SU-DHL-6 (cell line): Measurements from ENCODE around the gene SEL1L2.

Source experiments
- H2AFZ ChIP-seq: fragments of 200-600 bp; sonication (generic); 2 replicates; pipeline ENCODE4 v1.6.1; 2014; ENCODE audit warnings: low read depth, mild to moderate bottlenecking, moderate library complexity, mixed read lengths, antibody characterized with exemption, low read length; ENCODE audit not compliant: severe bottlenecking
- H3F3A ChIP-seq: fragments of 200-600 bp; shearing (Covaris generic); 2 replicates; pipeline ENCODE4 v1.6.0; 2016; ENCODE audit warnings: antibody characterized with exemption, mild to moderate bottlenecking; ENCODE audit not compliant: insufficient read depth
- H3K27ac ChIP-seq: fragments of 200-600 bp; sonication (generic); 2 replicates; pipeline ENCODE4 v1.5.1; 2016; ENCODE audit warnings: low read depth, mild to moderate bottlenecking, low read length, moderate library complexity, mixed read lengths
- H3K27me3 ChIP-seq: fragments of 200-600 bp; sonication (generic), shearing (Covaris generic); 2 replicates; pipeline ENCODE4 v1.6.0; 2014; ENCODE audit warnings: mild to moderate bottlenecking, low read length
- H3K36me3 ChIP-seq: fragments of 200-600 bp; sonication (generic); 2 replicates; pipeline ENCODE4 v1.6.1; 2014; ENCODE audit warnings: mild to moderate bottlenecking, low read length, mixed read lengths
- H3K4me2 ChIP-seq: fragments of 300-600, 200-600 bp; shearing (Covaris generic), sonication (generic); 2 replicates; pipeline ENCODE4 v1.6.0; 2014; ENCODE audit warnings: low read length, low read depth, mild to moderate bottlenecking; ENCODE audit not compliant: poor library complexity, severe bottlenecking
- H3K4me3 ChIP-seq: fragments of 200-600 bp; sonication (generic); 2 replicates; pipeline ENCODE4 v1.5.1; 2014; ENCODE audit warnings: antibody characterized with exemption, low read length, mild to moderate bottlenecking, mixed read lengths; ENCODE audit not compliant: insufficient read depth, poor library complexity, severe bottlenecking
- H3K79me2 ChIP-seq: fragments of 200-600 bp; sonication (generic); 2 replicates; pipeline ENCODE4 v1.6.1; 2014; ENCODE audit warnings: mild to moderate bottlenecking, low read length, moderate library complexity; ENCODE audit not compliant: insufficient read depth
- H3K9ac ChIP-seq: fragments of 200-600 bp; sonication (generic); 2 replicates; pipeline ENCODE4 v1.7.0; 2014; ENCODE audit warnings: mild to moderate bottlenecking, low read length
- H3K9me2 ChIP-seq: fragments of 200-600 bp; sonication (generic); replicated peaks from 2 replicates; pipeline ENCODE4 v1.6.1; 2014; ENCODE audit warnings: low read length; ENCODE audit not compliant: insufficient read depth
- H3K9me3 ChIP-seq: fragments of 200-600 bp; sonication (generic); 2 replicates; pipeline ENCODE4 v1.6.1; 2014; ENCODE audit warnings: low read length, mixed read lengths; ENCODE audit not compliant: insufficient read depth
- H4K20me1 ChIP-seq: fragments of 200-600 bp; sonication (generic); 2 replicates; pipeline ENCODE4 v1.6.1; 2014; ENCODE audit warnings: low read depth, mild to moderate bottlenecking, antibody characterized with exemption, low read length, moderate library complexity, mixed read lengths
- CTCF ChIP-seq: fragments of 200-600 bp; sonication (generic); IDR thresholded peaks from one replicate; pipeline ENCODE4 v1.5.1; 2017; ENCODE audit warnings: antibody characterized with exemption, mild to moderate bottlenecking, low read length, moderate library complexity; ENCODE audit not compliant: insufficient read depth, poor library complexity, severe bottlenecking
- EZH2phosphoT487 ChIP-seq: fragments of 200-600 bp; sonication (generic), shearing (Covaris generic); conservative IDR thresholded peaks from 2 replicates; pipeline ENCODE4 v1.6.1; 2018; ENCODE audit warnings: mild to moderate bottlenecking, antibody characterized with exemption, low read length, moderate library complexity, mixed read lengths

Gene SEL1L2

GRCh38 chr20:13891575-13891974 is 98.8 kb downstream of the SEL1L2 start:
- Histone ChIP-seq H2AFZ (no peak overlapping the region), H3K27me3 (no peaks in the 10 kb centered on the region), H3K9me3 (no peaks in the 10 kb centered on the region), H3K4me3 (no peak overlapping the region), H3K36me3 (no peaks in the 10 kb centered on the region), H3K9me2 (no peaks in the 10 kb centered on the region), H3K27ac (no peak overlapping the region), H3K4me2 (no peak overlapping the region), H3F3A (no peaks in the 10 kb centered on the region), H3K79me2 (no peaks in the 10 kb centered on the region), H4K20me1 (no peaks in the 10 kb centered on the region), H3K9ac (no peak overlapping the region)
- TF ChIP-seq CTCF: no peak
- no peak for TF ChIP-seq EZH2phosphoT487

- no peaks in the 10 kb centered on the region for H3F3A ChIP-seq
- H3K4me2 ChIP-seq: no peak overlapping the region
- no peak overlapping the region for H2AFZ ChIP-seq
- no peak overlapping the region for H3K4me3 ChIP-seq
- H4K20me1 ChIP-seq: no peaks in the 10 kb centered on the region
- no peaks in the 10 kb centered on the region for H3K27me3 ChIP-seq
- no peak overlapping the region for H3K27ac ChIP-seq
- H3K9ac ChIP-seq: no peak overlapping the region
- no peaks in the 10 kb centered on the region for H3K9me2 ChIP-seq
- H3K36me3 ChIP-seq: no peaks in the 10 kb centered on the region
- TF ChIP-seq EZH2phosphoT487 (no peak), CTCF (no peak)
- H3K9me3 ChIP-seq: no peaks in the 10 kb centered on the region
- no peaks in the 10 kb centered on the region for H3K79me2 ChIP-seq
Observed at GRCh38 chr20:13884803-13885202, 105.6 kb downstream of the SEL1L2 start.

DNA sequence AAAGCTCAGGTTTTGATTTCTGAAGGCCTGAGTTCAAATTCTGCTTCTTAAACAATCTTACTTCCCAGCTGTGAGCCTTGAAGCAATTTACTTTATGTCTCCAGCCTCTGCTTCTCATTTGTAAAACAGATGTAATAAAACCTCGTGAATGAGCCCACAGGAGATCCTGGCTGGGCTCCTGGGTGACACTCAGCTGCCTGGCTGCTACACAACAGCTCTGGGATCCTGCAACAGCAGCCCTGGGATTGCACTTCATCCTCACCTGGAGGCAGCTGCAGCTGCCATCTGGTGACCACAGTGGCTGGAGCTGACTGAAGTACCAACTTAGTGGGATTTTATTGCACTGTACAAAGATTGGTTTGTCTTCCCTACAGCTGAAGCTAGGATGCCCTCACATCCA is 107.0 kb downstream of the SEL1L2 start:
- H3K27me3 ChIP-seq: no peaks in the 10 kb centered on the region
- no peaks in the 10 kb centered on the region for H4K20me1 ChIP-seq
- no peak overlapping the region for H3K9ac ChIP-seq
- H3F3A ChIP-seq: no peaks in the 10 kb centered on the region
- H3K9me3 ChIP-seq: no peaks in the 10 kb centered on the region
- no peaks in the 10 kb centered on the region for H3K79me2 ChIP-seq
- H3K36me3 ChIP-seq: no peaks in the 10 kb centered on the region
- H3K27ac ChIP-seq: no peak overlapping the region
- H2AFZ ChIP-seq: no peak overlapping the region
- H3K4me3 ChIP-seq: no peak overlapping the region
- TF ChIP-seq CTCF: no peak
- TF ChIP-seq EZH2phosphoT487: no peak
- no peaks in the 10 kb centered on the region for H3K9me2 ChIP-seq
- H3K4me2 ChIP-seq: no peak overlapping the region
